GM23338 (cell line): Measurements from ENCODE around the gene GPD1. TPM values are rescaled to one million over a fixed set of nuclear protein-coding genes. Genes with fewer than 3 reads are reported as not detected.

ENCODE experiments used
- ATAC-seq: fragments of 200-7000 bp; cut with Tn5 transposase; 3 replicates; pipeline ENCODE4 v1.9.1; 2020
- DNase-seq: peaks from one replicate; pipeline ENCODE4 v3.0.0-alpha.2; 2015; ENCODE audit warnings: low spot score
- H2AFZ ChIP-seq: fragments of 200-600 bp; sonication (generic); 2 replicates; pipeline ENCODE4 v1.8.0; 2016; ENCODE audit warnings: antibody characterized with exemption, mild to moderate bottlenecking, moderate library complexity
- H3F3A ChIP-seq: fragments of 200-600 bp; sonication (generic); replicated peaks from 2 replicates; pipeline ENCODE4 v1.8.0; 2017; ENCODE audit warnings: antibody characterized with exemption, mixed run types, low read depth
- H3K27ac ChIP-seq: fragments of 200-600 bp; sonication (generic); 2 replicates; pipeline ENCODE4 v1.6.1; 2016; ENCODE audit warnings: low read depth
- H3K27me3 ChIP-seq: fragments of 200-600 bp; sonication (generic); 2 replicates; pipeline ENCODE4 v1.8.0; 2016; ENCODE audit warnings: mild to moderate bottlenecking, mixed run types, moderate library complexity; ENCODE audit not compliant: insufficient read depth
- H3K36me3 ChIP-seq: fragments of 200-600 bp; sonication (generic); 2 replicates; pipeline ENCODE4 v1.8.0; 2016; ENCODE audit warnings: mild to moderate bottlenecking; ENCODE audit not compliant: insufficient read depth
- H3K4me1 ChIP-seq: fragments of 200-600 bp; sonication (generic); 2 replicates; pipeline ENCODE4 v1.8.0; 2016; ENCODE audit warnings: mild to moderate bottlenecking, moderate library complexity; ENCODE audit not compliant: insufficient read depth
- H3K4me2 ChIP-seq: fragments of 200-600 bp; sonication (generic); 2 replicates; pipeline ENCODE4 v1.7.1; 2017; ENCODE audit warnings: mixed run types
- H3K4me3 ChIP-seq: fragments of 200-600 bp; sonication (generic); 2 replicates; pipeline ENCODE4 v1.6.1; 2016; ENCODE audit warnings: mixed run types
- H3K79me2 ChIP-seq: fragments of 200-600 bp; sonication (generic); replicated peaks from 2 replicates; pipeline ENCODE4 v1.8.0; 2017; ENCODE audit warnings: mild to moderate bottlenecking; ENCODE audit not compliant: insufficient read depth
- H3K9me2 ChIP-seq: fragments of 200-600 bp; sonication (generic); 2 replicates; pipeline ENCODE4 v1.8.0; 2017; ENCODE audit not compliant: insufficient read depth
- H4K20me1 ChIP-seq: fragments of 200-600 bp; sonication (generic); replicated peaks from 2 replicates; pipeline ENCODE4 v1.8.0; 2017; ENCODE audit warnings: mild to moderate bottlenecking; ENCODE audit not compliant: insufficient read depth
- H3K27ac Mint-ChIP-seq: 2 replicates; pipeline ENCODE4 v1.8.0; 2020; ENCODE audit warnings: inconsistent platforms, mild to moderate bottlenecking, moderate library complexity, mixed read lengths
- H3K27me3 Mint-ChIP-seq: 3 replicates; pipeline ENCODE4 v1.8.0; 2022; ENCODE audit warnings: low read depth, mild to moderate bottlenecking, moderate library complexity, mixed read lengths, inconsistent platforms; ENCODE audit not compliant: insufficient read depth, poor library complexity
- H3K36me3 Mint-ChIP-seq: 3 replicates; pipeline ENCODE4 v1.8.0; 2021; ENCODE audit warnings: low read depth, mild to moderate bottlenecking, inconsistent platforms, moderate library complexity, mixed read lengths
- H3K4me1 Mint-ChIP-seq: 3 replicates; pipeline ENCODE4 v1.8.0; 2020; ENCODE audit warnings: mild to moderate bottlenecking, inconsistent platforms, mixed read lengths
- H3K4me3 Mint-ChIP-seq: 3 replicates; pipeline ENCODE4 v1.8.0; 2021; ENCODE audit warnings: moderate library complexity, mild to moderate bottlenecking, inconsistent platforms, mixed read lengths
- H3K9me3 Mint-ChIP-seq: 3 replicates; pipeline ENCODE4 v1.8.0; 2020; ENCODE audit warnings: moderate library complexity, mild to moderate bottlenecking, inconsistent platforms, mixed read lengths
- CREB1 ChIP-seq: fragments of 250-450 bp; sonication (Bioruptor Pico); IDR thresholded peaks from 2 replicates; pipeline ENCODE4 v1.5.0; 2020; ENCODE audit warnings: low read depth, mild to moderate bottlenecking, moderate library complexity
- CTCF ChIP-seq, 2 experiments: fragments of 200-600 bp in 1 of 2; sonication (generic) in 1 of 2; conservative IDR thresholded peaks; 2 replicates each; pipeline versions ENCODE4 v1.5.1 to v1.6.1; 2016 to 2017; ENCODE audit warnings: antibody characterized with exemption in 2 of 2, low read depth in 2 of 2, mild to moderate bottlenecking in 2 of 2, moderate library complexity in 1 of 2
- EZH2 ChIP-seq: fragments of 200-600 bp; sonication (generic); IDR thresholded peaks from one replicate; pipeline ENCODE4 v1.8.0; 2017; ENCODE audit warnings: antibody characterized with exemption, mild to moderate bottlenecking, low read depth; ENCODE audit not compliant: unreplicated experiment
- EZH2phosphoT487 ChIP-seq: fragments of 200-600 bp; sonication (generic); IDR thresholded peaks from one replicate; pipeline ENCODE4 v1.8.1; 2018; ENCODE audit warnings: antibody characterized with exemption; ENCODE audit not compliant: unreplicated experiment
- JUNB ChIP-seq: IDR thresholded peaks from one replicate; pipeline ENCODE4 v1.6.1; 2016; ENCODE audit warnings: antibody characterized with exemption; ENCODE audit not compliant: unreplicated experiment
- NANOG ChIP-seq: IDR thresholded peaks from 2 replicates; pipeline ENCODE4 v1.6.1; 2016; ENCODE audit warnings: antibody characterized with exemption, borderline replicate concordance
- POLR2AphosphoS5 ChIP-seq: IDR thresholded peaks from 2 replicates; pipeline ENCODE4 v1.6.1; 2016; ENCODE audit warnings: antibody characterized with exemption, low read depth
- REST ChIP-seq: IDR thresholded peaks from one replicate; pipeline ENCODE4 v1.6.1; 2018; ENCODE audit warnings: antibody characterized with exemption; ENCODE audit not compliant: unreplicated experiment
- STAT1 ChIP-seq: IDR thresholded peaks from one replicate; pipeline ENCODE4 v1.6.1; 2016; ENCODE audit warnings: antibody characterized with exemption; ENCODE audit not compliant: unreplicated experiment
- ZNF114 ChIP-seq: fragments of 250-450 bp; sonication (Bioruptor Pico); IDR thresholded peaks from 2 replicates; pipeline ENCODE4 v1.5.0; 2020; ENCODE audit warnings: mild to moderate bottlenecking, moderate library complexity
- ZNF331 ChIP-seq: fragments of 250-450 bp; sonication (Bioruptor Pico); IDR thresholded peaks from 2 replicates; pipeline ENCODE4 v1.5.0; 2020; ENCODE audit warnings: low read depth, mild to moderate bottlenecking, moderate library complexity
- ZNF462 ChIP-seq: fragments of 250-450 bp; sonication (Bioruptor Pico); IDR thresholded peaks from 2 replicates; pipeline ENCODE4 v1.5.0; 2020; ENCODE audit warnings: mild to moderate bottlenecking, moderate library complexity
- polyA plus RNA-seq: library from polyadenylated mRNA; unstranded; fragments of >200 nt; fragmentation: Nextera tagmentation; extraction: Ambion mirVana; gene quantifications from 2 replicates; pipeline ENCODE4 v1.2.1, GENCODE V29; 2016
- total RNA-seq: library from RNA; depleted of rRNA; stranded (reverse); fragments of >200 nt; shearing (Covaris generic); gene quantifications from 2 replicates; pipeline ENCODE4 v1.2.3, GENCODE V29; 2014

GPD1 gene
- total and polyA plus RNA-seq, 2 experiments from 2014 or later, result 0.36 to 0.45 TPM

- no peak for TF ChIP-seq ZNF462 (CRISPR knock-in tag)
- no peak for TF ChIP-seq CREB1 (CRISPR knock-in tag)
- no peak for TF ChIP-seq NANOG
- no peak for TF ChIP-seq JUNB
These were observed 17.7 kb upstream of the GPD1 start (continued) for GRCh38 chr12:50086148-50086547.

GRCh38 chr12:50087151-50087550 lies 16.7 kb upstream of the GPD1 start:
- H3K27ac Mint-ChIP-seq, result no peak overlapping the region
- H3K36me3 Mint-ChIP-seq, result peaks cover 64% of the 10 kb centered on the region
- H3K27me3 Mint-ChIP-seq, result peaks cover 4% of the 10 kb centered on the region
- H3K27ac ChIP-seq, result no peak overlapping the region
- peaks cover 27% of the 10 kb centered on the region for H3K79me2 ChIP-seq
- H3F3A ChIP-seq, result peaks cover 31% of the 10 kb centered on the region
- H3K36me3 ChIP-seq, result peaks cover 51% of the 10 kb centered on the region
- no peak overlapping the region for H3K4me2 ChIP-seq
- no peak overlapping the region for H2AFZ ChIP-seq
- no peak for ATAC-seq
- H3K27me3 ChIP-seq, result 0 out of 2 replicates have a peak, but pooled peaks cover under 1% of the 10 kb centered on the region
- H3K4me3 Mint-ChIP-seq, result peak overlapping the region; percentile 89
- H3K9me3 Mint-ChIP-seq, result no peaks in the 10 kb centered on the region; the same call in 2 of the 3 replicates
- no peak for DNase-seq
- H4K20me1 ChIP-seq, result peaks cover 18% of the 10 kb centered on the region
- no peak overlapping the region for H3K4me3 ChIP-seq
- H3K4me1 Mint-ChIP-seq, result peaks cover 18% of the 10 kb centered on the region; the same call in 2 of the 3 replicates
- H3K9me2 ChIP-seq, result no peaks in the 10 kb centered on the region
- peaks cover 5% of the 10 kb centered on the region for H3K4me1 ChIP-seq
- TF ChIP-seq POLR2AphosphoS5 (no peak), ZNF331 (CRISPR knock-in tag) (no peak), JUNB (no peak), CTCF (conservative IDR thresholded peaks at IDR 0.05; ENCODE audit: low read depth in 2 of 2) (no peak), EZH2phosphoT487 (no peak), ZNF114 (no peak), CREB1 (CRISPR knock-in tag) (no peak), STAT1 (no peak), NANOG (no peak), REST (no peak), EZH2 (no peak)
